ENCODE data around the gene ZNF550.
"Not testable (repeated sequence)": the region's sequence is repeated elsewhere in the genome, so short reads cannot be mapped to it uniquely, and the experiment has no call there.

DNA sequence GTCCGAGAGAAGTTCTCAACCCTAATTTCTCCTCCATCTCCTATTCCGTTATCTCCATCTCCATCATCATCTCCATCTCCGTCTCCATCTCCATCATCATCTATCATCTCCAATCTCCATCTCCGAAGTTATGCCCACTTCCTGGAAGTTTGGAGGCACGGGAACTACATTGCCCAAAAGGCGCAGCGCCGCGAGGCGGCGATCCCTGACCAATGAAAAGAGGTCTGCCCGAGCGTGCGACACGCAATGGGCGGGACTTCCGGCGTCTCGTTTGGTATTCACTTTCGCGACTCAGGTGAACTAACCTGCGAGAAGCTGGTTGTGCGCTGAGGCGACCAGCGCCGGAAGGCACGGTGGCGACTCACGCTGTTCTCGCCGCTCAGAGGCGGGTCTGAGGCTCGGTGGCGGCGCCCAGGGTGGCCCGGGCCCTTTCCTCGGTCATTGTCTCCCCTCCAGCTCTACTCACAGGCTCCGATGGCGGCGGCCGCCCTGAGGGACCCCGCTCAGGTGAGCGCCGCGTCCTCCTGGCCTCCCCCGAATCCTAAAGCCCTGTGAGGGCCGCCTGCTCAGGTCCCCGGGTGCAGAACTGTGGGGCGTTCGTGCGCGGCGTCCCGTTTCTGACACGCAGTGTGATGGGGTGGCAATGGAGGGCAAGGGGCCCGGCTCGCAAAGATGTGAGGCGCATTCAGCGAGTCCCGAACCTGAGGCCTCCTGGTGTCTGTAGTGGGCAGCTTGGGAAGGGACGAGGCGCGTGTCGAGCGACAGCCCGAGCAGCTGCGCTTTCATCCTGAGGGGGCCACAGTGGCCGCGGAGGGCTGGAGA, 72.0 kb downstream of the ZNF550 start, which contains the start of gene ZNF419:
- TF ChIP-seq EZH2 (IDR thresholded peaks at IDR 0.05; ENCODE audit: borderline replicate concordance, control insufficient read depth, low read depth, low read length); CTCF (IDR thresholded peaks at IDR 0.05 in 2 of 3, conservative IDR thresholded peaks at IDR 0.05 in 1 of 3; ENCODE audit: control insufficient read depth in 2 of 3, extremely low read depth in 1 of 3, insufficient read depth in 1 of 3, low read depth in 3 of 3, low read length in 3 of 3); CHD1 (IDR thresholded peaks at IDR 0.05; ENCODE audit: low read depth, low read length); STAT3 (IDR thresholded peaks at IDR 0.05; ENCODE audit: low read depth, low read length): not testable (repeated sequence)
- TF ChIP-seq CHD2 (IDR thresholded peaks at IDR 0.05; ENCODE audit: borderline replicate concordance, low read depth, low read length), result peak; percentile 94
- TF ChIP-seq, protein P1, sequence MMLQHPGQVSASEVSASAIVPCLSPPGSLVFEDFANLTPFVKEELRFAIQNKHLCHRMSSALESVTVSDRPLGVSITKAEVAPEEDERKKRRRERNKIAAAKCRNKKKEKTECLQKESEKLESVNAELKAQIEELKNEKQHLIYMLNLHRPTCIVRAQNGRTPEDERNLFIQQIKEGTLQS (IDR thresholded peaks at IDR 0.05; ENCODE audit: borderline replicate concordance, extremely low read depth, low read depth, low read length), result not testable (repeated sequence)
- TF ChIP-seq POLR2AphosphoS5 (IDR thresholded peaks at IDR 0.05; ENCODE audit: low read length), result peak; percentile 69
- TF ChIP-seq, protein P2, sequence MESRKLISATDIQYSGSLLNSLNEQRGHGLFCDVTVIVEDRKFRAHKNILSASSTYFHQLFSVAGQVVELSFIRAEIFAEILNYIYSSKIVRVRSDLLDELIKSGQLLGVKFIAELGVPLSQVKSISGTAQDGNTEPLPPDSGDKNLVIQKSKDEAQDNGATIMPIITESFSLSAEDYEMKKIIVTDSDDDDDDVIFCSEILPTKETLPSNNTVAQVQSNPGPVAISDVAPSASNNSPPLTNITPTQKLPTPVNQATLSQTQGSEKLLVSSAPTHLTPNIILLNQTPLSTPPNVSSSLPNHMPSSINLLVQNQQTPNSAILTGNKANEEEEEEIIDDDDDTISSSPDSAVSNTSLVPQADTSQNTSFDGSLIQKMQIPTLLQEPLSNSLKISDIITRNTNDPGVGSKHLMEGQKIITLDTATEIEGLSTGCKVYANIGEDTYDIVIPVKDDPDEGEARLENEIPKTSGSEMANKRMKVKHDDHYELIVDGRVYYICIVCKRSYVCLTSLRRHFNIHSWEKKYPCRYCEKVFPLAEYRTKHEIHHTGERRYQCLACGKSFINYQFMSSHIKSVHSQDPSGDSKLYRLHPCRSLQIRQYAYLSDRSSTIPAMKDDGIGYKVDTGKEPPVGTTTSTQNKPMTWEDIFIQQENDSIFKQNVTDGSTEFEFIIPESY (IDR thresholded peaks at IDR 0.05), result not testable (repeated sequence)
- TF ChIP-seq EGR1 (IDR thresholded peaks at IDR 0.05; ENCODE audit: borderline replicate concordance in 1 of 2, low read depth in 2 of 2, low read length in 2 of 2), result peak in 1 of 2 experiments; percentile 60; a peak in 1 of 3 replicates
